Measurements from ENCODE around the gene SEC16A.

Gene SEC16A

GRCh38 chr9:136486823-136487620 lies 4.2 kb upstream of the SEC16A start:
- H3K4me1 ChIP-seq (ENCODE audit: insufficient read depth, poor library complexity, severe bottlenecking) = peaks cover 6% of the 10 kb centered on the region
- no peaks in the 10 kb centered on the region for H3K36me3 ChIP-seq (ENCODE audit: low read depth)
- no peak for TF ChIP-seq CTCF (IDR thresholded peaks at IDR 0.05; ENCODE audit: poor library complexity, severe bottlenecking)
- H3K9me3 ChIP-seq (ENCODE audit: severe bottlenecking) = no peaks in the 10 kb centered on the region
- H3K4me3 ChIP-seq (ENCODE audit: severe bottlenecking) = no peak overlapping the region
- ATAC-seq (ENCODE audit: low read depth) (no peak), DNase-seq (ENCODE audit: low spot score) (no peak)
- no peak overlapping the region for H3K27ac ChIP-seq (ENCODE audit: poor library complexity, severe bottlenecking)
- H3K27me3 ChIP-seq (ENCODE audit: insufficient read depth, poor library complexity, severe bottlenecking) = no peaks in the 10 kb centered on the region

- TF ChIP-seq CTCF (IDR thresholded peaks at IDR 0.05; ENCODE audit: poor library complexity, severe bottlenecking) = no peak
- Histone ChIP-seq H3K36me3 (ENCODE audit: low read depth) (no peaks in the 10 kb centered on the region), H3K27me3 (ENCODE audit: insufficient read depth, poor library complexity, severe bottlenecking) (no peaks in the 10 kb centered on the region), H3K4me3 (ENCODE audit: severe bottlenecking) (no peak overlapping the region), H3K27ac (ENCODE audit: poor library complexity, severe bottlenecking) (no peak overlapping the region), H3K4me1 (ENCODE audit: insufficient read depth, poor library complexity, severe bottlenecking) (peaks cover 10% of the 10 kb centered on the region), H3K9me3 (ENCODE audit: severe bottlenecking) (no peaks in the 10 kb centered on the region)
- no peak for DNase-seq (ENCODE audit: low spot score)
- ATAC-seq (ENCODE audit: low read depth) = no peak
These were observed 3.3 kb upstream of the SEC16A start for GRCh38 chr9:136486131-136486530.

GRCh38 chr9:136485049-136486045 lies 2.5 kb upstream of the SEC16A start:
- H3K27ac ChIP-seq (ENCODE audit: poor library complexity, severe bottlenecking) = peak overlapping the region; percentile 82
- H3K27me3 ChIP-seq (ENCODE audit: insufficient read depth, poor library complexity, severe bottlenecking) = no peaks in the 10 kb centered on the region
- H3K4me1 ChIP-seq (ENCODE audit: insufficient read depth, poor library complexity, severe bottlenecking) = peaks cover 10% of the 10 kb centered on the region
- peaks cover 2% of the 10 kb centered on the region for H3K36me3 ChIP-seq (ENCODE audit: low read depth)
- H3K9me3 ChIP-seq (ENCODE audit: severe bottlenecking) = no peaks in the 10 kb centered on the region
- ATAC-seq (ENCODE audit: low read depth) (peak; percentile 33), DNase-seq (ENCODE audit: low spot score) (no peak)
- H3K4me3 ChIP-seq (ENCODE audit: severe bottlenecking) = no peak overlapping the region
- TF ChIP-seq CTCF (IDR thresholded peaks at IDR 0.05; ENCODE audit: poor library complexity, severe bottlenecking) = peak; percentile 89

- H3K9me3 ChIP-seq (ENCODE audit: severe bottlenecking) = no peaks in the 10 kb centered on the region
- ATAC-seq (ENCODE audit: low read depth) (peak; percentile 58), DNase-seq (ENCODE audit: low spot score) (no peak)
- peaks cover 12% of the 10 kb centered on the region for H3K36me3 ChIP-seq (ENCODE audit: low read depth)
- peak overlapping the region; percentile 47 for H3K4me3 ChIP-seq (ENCODE audit: severe bottlenecking)
- peaks cover 10% of the 10 kb centered on the region for H3K4me1 ChIP-seq (ENCODE audit: insufficient read depth, poor library complexity, severe bottlenecking)
- H3K27me3 ChIP-seq (ENCODE audit: insufficient read depth, poor library complexity, severe bottlenecking) = no peaks in the 10 kb centered on the region
- H3K27ac ChIP-seq (ENCODE audit: poor library complexity, severe bottlenecking) = peak overlapping the region; percentile 82
- no peak for TF ChIP-seq CTCF (IDR thresholded peaks at IDR 0.05; ENCODE audit: poor library complexity, severe bottlenecking)
These were observed 1.6 kb upstream of the SEC16A start for GRCh38 chr9:136484153-136485048.

Data from RWPE2 (cell line).